GM19351 (cell line): ENCODE measurements around the gene ETNPPL.

Experiments
- ATAC-seq: cut with Tn5 transposase; IDR thresholded peaks from one replicate; pipeline ENCODE4 v1.9.1; 2021; ENCODE audit warnings: mild to moderate bottlenecking, moderate library complexity; ENCODE audit not compliant: unreplicated experiment

Gene ETNPPL

GRCh38 chr4:108762559-108763225 is at the start of gene ETNPPL:
Gene ETNPPL (minus strand): TSS chr4:108763053. CDS start chr4:108762898, 155 bp downstream.
- no peak for ATAC-seq

DNA sequence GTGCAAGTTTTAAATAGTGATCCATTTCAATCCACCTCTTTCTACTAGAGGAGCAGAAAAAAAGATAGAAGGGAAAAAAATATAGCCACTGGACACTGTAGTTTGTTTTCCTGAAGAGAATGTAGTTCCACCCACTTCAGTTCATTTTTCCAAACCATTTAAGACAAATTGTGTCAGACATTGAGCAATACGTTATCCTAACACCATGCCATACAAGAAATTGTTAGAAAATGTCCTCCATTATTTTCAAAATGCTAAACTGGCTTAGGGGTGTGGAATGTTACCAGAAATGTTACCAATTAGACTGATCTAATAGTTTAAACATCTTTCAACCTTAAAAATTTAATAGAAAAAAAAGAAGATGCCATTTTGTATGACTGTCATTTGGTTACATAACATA is 48.6 kb upstream of the ETNPPL start:
- no peak for ATAC-seq

DNA sequence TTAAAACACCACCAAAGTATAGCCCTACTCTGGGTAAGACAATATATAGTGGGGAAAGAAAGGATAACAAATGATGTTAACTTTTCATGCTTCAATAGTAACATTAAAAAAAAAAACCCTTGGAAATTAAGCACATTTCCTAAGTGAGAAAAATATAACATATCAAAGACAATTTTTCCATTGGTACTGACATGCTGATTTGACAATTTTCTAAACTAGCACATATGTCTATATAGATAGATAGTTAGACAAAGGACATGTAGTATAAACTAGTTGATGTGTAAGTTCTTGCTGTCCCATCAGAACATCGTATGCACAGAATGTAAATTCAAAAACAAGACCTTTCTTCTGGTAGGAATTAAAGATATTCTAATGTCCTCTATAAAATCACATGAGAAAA is 47.2 kb upstream of the ETNPPL start:
- no peak for ATAC-seq

GRCh38 chr4:108804648-108805273 is 41.9 kb upstream of the ETNPPL start:
- ATAC-seq = no peak

GRCh38 chr4:108799306-108799705 is 36.5 kb upstream of the ETNPPL start:
- ATAC-seq = no peak

DNA sequence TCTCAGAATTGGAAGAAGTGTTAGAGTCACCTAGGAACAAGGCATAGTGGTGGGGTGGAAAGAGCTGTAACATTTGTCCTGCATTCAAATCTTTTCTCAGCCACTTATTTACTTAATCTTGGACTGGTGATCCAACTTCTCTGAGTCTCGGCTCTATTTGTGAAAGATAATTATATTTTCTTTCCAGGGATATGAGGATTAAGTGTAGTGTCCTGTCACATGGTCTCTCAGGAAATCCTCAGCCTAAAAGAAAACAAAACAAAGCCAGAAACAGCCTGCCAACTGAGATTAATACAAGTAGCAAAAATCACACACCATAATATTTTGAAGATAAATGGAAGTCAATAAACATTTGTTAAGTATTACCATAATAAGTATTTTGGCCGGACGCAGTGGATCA is 33.3 kb upstream of the ETNPPL start:
- no peak for ATAC-seq

DNA sequence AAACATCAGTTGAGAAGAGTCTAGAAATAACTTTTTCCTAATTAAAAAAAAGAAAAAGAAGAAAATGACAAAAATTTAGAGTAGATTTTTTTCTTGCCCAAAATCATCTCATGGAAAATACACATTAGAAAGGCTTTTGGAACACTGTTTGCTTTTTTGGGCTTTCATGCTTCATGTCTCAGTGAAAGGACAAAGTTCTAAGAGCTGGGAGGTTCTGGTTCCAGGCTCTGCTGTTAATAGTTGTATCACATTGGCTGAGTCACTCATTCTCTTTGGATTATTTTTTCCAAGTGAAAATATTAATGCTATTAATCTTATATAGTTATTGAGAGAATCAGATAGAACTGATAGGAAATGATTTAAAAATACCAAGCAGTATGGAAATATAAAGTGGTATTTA is 32.9 kb upstream of the ETNPPL start:
- no peak for ATAC-seq

- ATAC-seq = no peak
Observed at GRCh38 chr4:108794136-108794535, 31.3 kb upstream of the ETNPPL start.

DNA sequence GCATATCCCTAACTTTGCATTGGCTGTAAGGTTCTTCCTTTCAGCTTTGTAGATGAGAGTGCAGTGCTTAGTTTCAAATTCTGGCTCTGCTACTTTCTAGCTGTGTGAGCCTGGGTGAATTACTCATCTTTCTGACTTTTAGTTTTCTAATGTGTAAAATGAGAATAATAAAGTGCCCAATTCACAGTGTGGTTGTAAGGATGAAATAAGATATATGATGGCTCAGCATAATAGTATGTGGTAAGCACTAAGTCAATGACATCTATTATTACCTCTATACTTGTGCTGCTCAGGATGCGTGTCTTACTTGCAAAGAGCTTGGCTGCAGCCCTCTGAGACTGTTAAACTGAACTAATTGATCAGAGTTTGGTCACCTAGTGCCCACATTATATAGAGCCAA is 30.6 kb upstream of the ETNPPL start:
- ATAC-seq = no peak

DNA sequence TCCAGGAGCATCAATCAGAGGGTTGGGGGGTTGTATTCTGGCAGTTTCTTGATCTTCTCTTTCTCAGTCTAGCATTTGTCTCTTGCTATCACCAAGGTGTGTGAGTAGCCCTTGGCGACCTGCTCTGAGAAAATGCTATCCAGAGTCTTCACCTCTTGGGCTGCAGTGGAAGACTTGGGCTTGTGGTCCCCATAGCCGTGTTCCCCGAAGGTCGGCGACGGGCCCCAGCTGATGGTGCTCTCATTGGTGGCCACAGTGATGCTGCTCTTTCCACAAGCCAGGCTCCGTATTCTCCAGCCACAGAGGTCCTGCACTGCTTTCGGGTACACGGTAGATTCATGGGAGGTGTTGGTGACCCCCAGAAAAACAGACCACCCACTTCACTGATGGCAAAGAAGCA is 25.9 kb upstream of the ETNPPL start:
- ATAC-seq = no peak

DNA sequence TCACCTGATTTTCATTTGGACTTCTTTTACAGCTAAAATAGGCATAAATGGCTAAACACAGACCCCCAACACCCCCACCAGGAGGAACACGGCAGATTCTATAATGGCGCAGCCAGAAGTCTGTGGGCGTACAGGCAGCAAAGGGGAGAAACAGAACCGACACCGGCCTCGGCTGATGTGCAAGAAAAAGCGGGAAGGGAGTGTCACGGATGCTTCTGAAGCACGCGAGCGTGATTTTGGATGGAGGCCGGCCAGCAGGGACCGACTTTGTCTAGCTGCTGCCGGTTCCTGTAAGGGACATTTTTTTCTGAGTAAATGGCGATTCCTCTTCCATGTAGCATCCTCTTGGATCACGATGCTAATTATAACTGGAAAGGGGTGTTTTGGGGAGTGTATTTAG is 24.9 kb upstream of the ETNPPL start:
- no peak for ATAC-seq

GRCh38 chr4:108787106-108787505 is 24.3 kb upstream of the ETNPPL start:
- no peak for ATAC-seq

DNA sequence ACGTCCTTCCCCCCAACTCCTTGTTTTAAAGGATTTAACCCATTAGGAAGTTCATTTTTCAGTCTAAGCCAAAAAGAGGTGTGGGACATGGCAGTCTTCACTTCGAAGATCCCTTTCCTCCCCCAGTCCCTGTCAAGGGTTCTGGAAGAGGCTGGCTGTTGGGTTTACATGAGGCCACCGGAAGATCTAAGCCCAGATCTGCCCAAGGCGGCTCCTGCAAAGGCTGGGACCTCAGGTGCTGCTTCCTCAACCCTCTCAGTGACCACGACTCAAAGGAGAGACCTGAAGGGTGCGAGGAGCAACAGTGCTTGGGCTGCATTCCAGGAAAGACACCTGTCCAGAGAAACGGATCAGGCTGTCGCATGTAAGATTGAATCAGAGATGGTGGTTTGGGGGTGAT is 23.5 kb upstream of the ETNPPL start:
- ATAC-seq = no peak

DNA sequence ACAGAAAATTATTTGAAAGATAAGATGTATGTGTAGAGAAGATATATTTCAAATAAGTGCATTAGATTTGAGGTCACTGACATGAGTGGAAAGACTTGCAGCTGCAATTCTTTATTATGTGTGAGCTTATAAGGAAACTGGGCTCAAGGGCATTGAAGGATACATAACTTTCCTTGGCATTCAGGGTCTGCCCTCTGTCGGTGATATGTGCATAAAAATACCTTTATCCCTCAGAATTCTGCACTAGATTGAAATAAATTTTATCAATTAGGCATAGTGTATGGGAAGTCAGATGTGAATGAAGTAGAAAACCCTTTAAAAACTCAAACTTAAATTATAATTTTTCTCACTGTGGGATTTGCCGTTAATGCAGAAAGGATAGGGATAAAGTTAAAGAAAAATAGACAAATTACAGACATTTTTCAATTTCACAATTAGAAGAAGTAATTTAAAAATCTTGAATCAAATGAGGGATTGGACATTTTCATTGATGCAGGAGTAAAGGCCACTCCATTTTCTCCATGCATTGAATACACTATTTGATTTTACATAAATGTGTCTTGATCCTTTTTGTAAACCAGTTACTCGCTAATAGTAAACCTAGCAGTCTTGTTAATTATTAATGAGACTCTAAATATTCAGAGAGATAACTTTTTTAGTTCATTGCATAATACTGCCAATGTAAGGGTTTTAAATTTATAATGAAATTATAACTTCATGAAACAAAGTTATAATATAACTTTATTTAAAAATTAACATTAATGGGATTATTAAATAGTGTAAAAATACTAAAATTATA is 21.0 kb upstream of the ETNPPL start:
- no peak for ATAC-seq

- no peak for ATAC-seq
Observed at GRCh38 chr4:108779958-108780357, 17.1 kb upstream of the ETNPPL start.

DNA sequence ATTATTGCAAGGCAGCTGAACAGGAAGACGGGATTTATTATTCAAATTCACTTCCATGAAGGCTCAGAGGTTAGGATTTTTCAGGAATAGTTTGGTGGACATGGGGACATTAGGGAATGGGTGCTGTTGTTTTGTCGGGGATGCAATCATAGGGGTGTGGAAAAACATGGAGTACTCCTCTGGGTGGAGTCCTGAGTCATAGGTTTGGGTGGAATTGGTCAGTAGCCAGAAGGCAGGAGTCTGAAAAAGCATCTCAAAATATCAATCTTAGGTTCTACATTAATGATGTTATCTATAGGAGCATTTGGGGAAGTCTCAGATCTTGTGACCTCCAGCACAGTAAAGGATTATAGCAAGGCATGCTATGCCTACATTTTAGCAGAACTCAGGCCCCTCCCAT is 14.5 kb upstream of the ETNPPL start:
- ATAC-seq = no peak

GRCh38 chr4:108775921-108776320 is 13.1 kb upstream of the ETNPPL start:
- ATAC-seq = no peak

DNA sequence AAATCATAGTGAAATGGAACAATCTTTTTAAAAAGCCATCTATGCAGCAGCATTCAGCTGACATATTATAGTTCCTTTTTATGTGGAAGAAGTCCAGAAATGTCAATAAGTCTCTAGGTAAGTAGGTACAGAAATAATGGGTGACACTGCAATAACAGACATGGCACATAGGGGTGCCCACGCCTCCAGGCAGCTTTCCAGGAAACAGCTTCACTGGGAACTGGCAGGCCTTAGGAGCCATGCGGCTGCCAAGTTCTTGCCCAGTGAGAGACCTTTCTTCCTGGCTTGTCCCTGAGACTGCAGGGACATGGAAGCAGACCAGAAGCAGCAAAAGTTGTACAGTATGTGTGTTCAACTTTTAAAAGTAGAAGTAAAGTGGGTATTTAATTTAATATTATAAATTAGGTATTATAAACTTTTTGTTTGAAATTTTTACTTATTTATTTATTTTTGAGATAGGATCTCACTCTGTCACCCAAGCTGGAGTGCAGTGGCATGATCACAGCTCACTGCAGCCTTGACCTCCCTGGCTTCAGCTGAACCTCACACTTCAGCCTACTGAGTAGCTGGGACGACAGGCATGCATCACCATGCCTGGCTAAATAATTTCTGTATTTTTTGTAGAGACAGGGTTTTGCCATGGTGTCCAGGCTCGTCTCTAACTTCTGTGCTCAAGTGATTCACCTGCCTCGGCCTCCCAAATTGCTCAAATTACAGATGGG is 12.1 kb upstream of the ETNPPL start:
- no peak for ATAC-seq

- no peak for ATAC-seq
Observed at GRCh38 chr4:108772402-108772801, 9.5 kb upstream of the ETNPPL start.

GRCh38 chr4:108766058-108766457 is 3.2 kb upstream of the ETNPPL start:
- no peak for ATAC-seq

DNA sequence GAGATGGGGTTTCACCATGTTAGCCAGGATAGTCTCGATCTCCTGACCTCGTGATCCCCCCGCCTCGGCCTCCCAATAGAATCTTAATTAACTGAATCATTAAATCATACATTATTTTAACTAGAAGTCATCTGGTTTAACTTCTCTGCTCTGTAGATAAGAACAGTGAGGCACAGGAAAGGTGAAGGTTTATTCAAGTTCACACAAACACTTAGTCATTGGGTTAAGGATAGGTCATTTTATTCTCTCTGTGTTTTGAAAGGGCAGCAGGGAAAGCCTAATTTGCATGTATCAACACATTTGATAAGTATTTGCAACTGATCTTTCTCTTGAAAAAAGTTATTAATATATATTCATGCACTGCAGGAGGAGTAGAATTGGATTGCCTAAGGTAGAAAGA is 1.1 kb upstream of the ETNPPL start:
- ATAC-seq = no peak

DNA sequence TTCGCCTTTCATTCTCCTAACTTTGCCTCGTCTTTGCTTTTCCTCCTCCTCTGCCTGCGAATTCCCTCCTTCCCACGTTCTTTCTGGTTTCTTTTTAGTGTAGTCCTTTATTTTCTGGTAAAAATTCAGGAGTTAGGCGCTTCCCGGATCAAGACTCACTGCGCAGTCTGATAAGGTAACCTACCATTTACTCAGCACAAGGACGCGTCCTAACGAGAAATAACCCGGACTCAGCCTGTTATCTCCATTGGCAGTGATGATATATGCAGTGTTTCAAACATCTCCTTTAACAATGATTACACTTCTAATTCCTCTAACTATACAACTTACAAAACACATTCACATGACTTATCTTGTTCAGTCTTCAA is 357 bp upstream of the ETNPPL start:
- no peak for ATAC-seq
